T-helper 22 cell (primary cell): ENCODE results near the gene IREB2.
"Not testable (repeated sequence)": the region's sequence is repeated elsewhere in the genome, so short reads cannot be mapped to it uniquely, and the experiment has no call there.

ENCODE experiments used
- DNase-seq: peaks from one replicate; pipeline ENCODE4 v3.0.0-alpha.2; 2020; ENCODE audit warnings: low read depth

Gene IREB2

GRCh38 chr15:78407608-78408354, 30.2 kb upstream of the IREB2 start:
- DNase-seq = no peak

- no peak for DNase-seq
These were observed 29.7 kb upstream of the IREB2 start for GRCh38 chr15:78408355-78408640.

GRCh38 chr15:78408961-78409360, 29.1 kb upstream of the IREB2 start:
- no peak for DNase-seq

GRCh38 chr15:78411061-78411460, 27.0 kb upstream of the IREB2 start:
- no peak for DNase-seq

GRCh38 chr15:78414621-78415250, 23.3 kb upstream of the IREB2 start:
- DNase-seq = no peak

- no peak for DNase-seq
These were observed 22.7 kb upstream of the IREB2 start for GRCh38 chr15:78415284-78415683.

GRCh38 chr15:78417754-78418630, 20.0 kb upstream of the IREB2 start:
- DNase-seq = no peak

- DNase-seq = no peak
These were observed 19.3 kb upstream of the IREB2 start for GRCh38 chr15:78418686-78419085.

- DNase-seq = no peak
These were observed 18.6 kb upstream of the IREB2 start for GRCh38 chr15:78419367-78419766.

- no peak for DNase-seq
These were observed 17.8 kb upstream of the IREB2 start for GRCh38 chr15:78420220-78420619.

GRCh38 chr15:78420766-78421165, 17.2 kb upstream of the IREB2 start:
- DNase-seq = no peak

GRCh38 chr15:78421238-78421965, 16.6 kb upstream of the IREB2 start:
- DNase-seq = no peak

GRCh38 chr15:78422571-78423340, 15.3 kb upstream of the IREB2 start:
- peak; percentile 29 for DNase-seq

GRCh38 chr15:78424673-78425072, 13.3 kb upstream of the IREB2 start:
- no peak for DNase-seq

GRCh38 chr15:78425643-78426042, 12.4 kb upstream of the IREB2 start:
- no peak for DNase-seq

GRCh38 chr15:78426300-78426699, 11.7 kb upstream of the IREB2 start:
- no peak for DNase-seq

GRCh38 chr15:78427953-78428352, 10.1 kb upstream of the IREB2 start:
- no peak for DNase-seq

GRCh38 chr15:78429477-78429876, 8.5 kb upstream of the IREB2 start:
- no peak for DNase-seq

GRCh38 chr15:78431955-78432354, 6.1 kb upstream of the IREB2 start:
- no peak for DNase-seq

- no peak for DNase-seq
These were observed 5.4 kb upstream of the IREB2 start for GRCh38 chr15:78432664-78433063.

- no peak for DNase-seq
These were observed 3.9 kb upstream of the IREB2 start for GRCh38 chr15:78434134-78434533.

GRCh38 chr15:78434711-78435110, 3.3 kb upstream of the IREB2 start:
- DNase-seq = not testable (repeated sequence)
